ENCODE results near the gene CLPTM1L.

DNA sequence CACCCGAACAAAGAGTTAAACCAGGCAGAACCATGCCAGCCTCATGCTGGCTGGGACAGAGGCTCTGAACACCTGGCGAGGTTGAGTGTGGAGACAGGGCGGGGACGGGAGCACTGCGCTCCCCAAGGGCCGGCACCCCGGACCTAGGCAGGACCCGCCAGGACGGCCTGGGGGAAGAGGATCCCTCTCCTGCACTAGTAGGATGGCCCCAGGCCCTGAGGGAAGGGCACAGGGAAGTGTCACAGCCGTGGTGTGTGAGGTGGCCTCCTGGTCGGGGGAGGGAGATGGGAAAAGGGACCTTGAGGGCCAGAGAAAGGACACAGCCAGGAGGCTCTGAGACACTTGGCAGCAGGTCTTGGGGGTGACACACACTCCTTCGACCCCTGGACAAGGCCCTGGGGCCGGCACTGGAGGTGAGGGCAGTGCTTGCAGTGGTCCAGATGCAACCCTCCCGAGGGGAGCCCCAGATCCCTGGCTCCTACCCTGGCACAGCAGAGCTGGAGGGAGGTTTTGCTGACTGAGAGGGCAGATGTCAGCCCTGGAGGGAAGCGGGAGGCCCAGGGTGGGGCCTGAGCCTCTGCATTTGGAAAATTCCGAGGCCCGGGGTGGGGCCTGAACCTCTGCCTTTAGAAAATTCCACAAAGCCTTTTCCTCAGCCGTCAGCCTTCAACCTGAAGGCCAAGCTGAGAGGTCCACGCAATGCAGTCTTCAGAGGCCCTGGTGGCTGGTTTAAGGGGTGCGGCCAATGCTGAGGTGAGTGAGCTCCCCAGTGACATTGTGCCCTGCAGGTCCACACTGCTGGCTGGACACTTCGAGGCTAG, 25.3 kb downstream of the CLPTM1L start:
- TF ChIP-seq, protein P1, sequence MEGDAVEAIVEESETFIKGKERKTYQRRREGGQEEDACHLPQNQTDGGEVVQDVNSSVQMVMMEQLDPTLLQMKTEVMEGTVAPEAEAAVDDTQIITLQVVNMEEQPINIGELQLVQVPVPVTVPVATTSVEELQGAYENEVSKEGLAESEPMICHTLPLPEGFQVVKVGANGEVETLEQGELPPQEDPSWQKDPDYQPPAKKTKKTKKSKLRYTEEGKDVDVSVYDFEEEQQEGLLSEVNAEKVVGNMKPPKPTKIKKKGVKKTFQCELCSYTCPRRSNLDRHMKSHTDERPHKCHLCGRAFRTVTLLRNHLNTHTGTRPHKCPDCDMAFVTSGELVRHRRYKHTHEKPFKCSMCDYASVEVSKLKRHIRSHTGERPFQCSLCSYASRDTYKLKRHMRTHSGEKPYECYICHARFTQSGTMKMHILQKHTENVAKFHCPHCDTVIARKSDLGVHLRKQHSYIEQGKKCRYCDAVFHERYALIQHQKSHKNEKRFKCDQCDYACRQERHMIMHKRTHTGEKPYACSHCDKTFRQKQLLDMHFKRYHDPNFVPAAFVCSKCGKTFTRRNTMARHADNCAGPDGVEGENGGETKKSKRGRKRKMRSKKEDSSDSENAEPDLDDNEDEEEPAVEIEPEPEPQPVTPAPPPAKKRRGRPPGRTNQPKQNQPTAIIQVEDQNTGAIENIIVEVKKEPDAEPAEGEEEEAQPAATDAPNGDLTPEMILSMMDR (IDR thresholded peaks at IDR 0.05), result no peak
- TF ChIP-seq EZH2 (IDR thresholded peaks at IDR 0.05) (no peak), EZH2phosphoT487 (IDR thresholded peaks at IDR 0.05) (no peak)

Measured in neural progenitor cell (in vitro differentiated cells).